HFFc6 (cell line): ENCODE measurements around the gene FMNL2. TPM values are rescaled to one million over a fixed set of nuclear protein-coding genes. Genes with fewer than 3 reads are reported as not detected.

Source experiments
- DNase-seq: peaks from one replicate; pipeline ENCODE4 v3.0.0-alpha.2; 2018
- H3K27ac Mint-ChIP-seq: 2 replicates; pipeline ENCODE4 v1.8.0; 2020; ENCODE audit warnings: mild to moderate bottlenecking, mixed read lengths
- H3K27me3 Mint-ChIP-seq: 2 replicates; pipeline ENCODE4 v1.8.0; 2021; ENCODE audit warnings: mild to moderate bottlenecking, moderate library complexity, mixed read lengths; ENCODE audit not compliant: insufficient read depth
- H3K36me3 Mint-ChIP-seq: 2 replicates; pipeline ENCODE4 v1.8.0; 2021; ENCODE audit warnings: low read depth, mixed read lengths
- H3K4me1 Mint-ChIP-seq: 2 replicates; pipeline ENCODE4 v1.8.0; 2020; ENCODE audit warnings: low read depth, mixed read lengths
- H3K4me3 Mint-ChIP-seq: 2 replicates; pipeline ENCODE4 v1.8.0; 2020; ENCODE audit warnings: mild to moderate bottlenecking, moderate library complexity, mixed read lengths
- H3K9me3 Mint-ChIP-seq: 2 replicates; pipeline ENCODE4 v1.8.0; 2020; ENCODE audit warnings: mild to moderate bottlenecking, mixed read lengths
- CTCF ChIP-seq: fragments of 200-600 bp; sonication (generic); IDR thresholded peaks from 2 replicates; pipeline ENCODE4 v1.5.0; 2021; ENCODE audit warnings: antibody characterized with exemption, mild to moderate bottlenecking
- total RNA-seq, 6 experiments: library from RNA; stranded (reverse); fragmentation: NEBNext Ultra II Directional; extraction: Animal tissue kit (Norgen Biotek cat#: 25700); gene quantifications; 2 replicates in 1 of 6; 3 replicates in 5 of 6; pipeline ENCODE4 v1.2.3, GENCODE V29; 2021

FMNL2 gene
- total RNA-seq, 6 experiments from 2014 or later = 13.7 to 20.9 (median 16.0) TPM

- H3K27me3 Mint-ChIP-seq = no peaks in the 10 kb centered on the region; the same call in 1 of the 2 replicates
- peaks cover 48% of the 10 kb centered on the region for H3K4me1 Mint-ChIP-seq
- no peaks in the 10 kb centered on the region for H3K9me3 Mint-ChIP-seq
- H3K27ac Mint-ChIP-seq = no peak overlapping the region
- TF ChIP-seq CTCF = no peak
- no peak for DNase-seq
- H3K4me3 Mint-ChIP-seq = no peak overlapping the region
- peaks cover 10% of the 10 kb centered on the region; the same call in 1 of the 2 replicates for H3K36me3 Mint-ChIP-seq
Observed at GRCh38 chr2:152339556-152340286, 4.7 kb downstream of the FMNL2 start.

- no peak for DNase-seq
- Mint-ChIP-seq H3K36me3 (peaks cover 10% of the 10 kb centered on the region; the same call in 1 of the 2 replicates), H3K27ac (no peak overlapping the region), H3K9me3 (no peaks in the 10 kb centered on the region), H3K4me1 (peaks cover 44% of the 10 kb centered on the region), H3K4me3 (no peak overlapping the region), H3K27me3 (no peaks in the 10 kb centered on the region)
- TF ChIP-seq CTCF = no peak
Observed at GRCh38 chr2:152342259-152343046, 7.5 kb downstream of the FMNL2 start.

GRCh38 chr2:152343426-152343825, 8.5 kb downstream of the FMNL2 start:
- Mint-ChIP-seq H3K9me3 (no peaks in the 10 kb centered on the region), H3K27ac (no peak overlapping the region), H3K4me1 (peaks cover 41% of the 10 kb centered on the region), H3K27me3 (no peaks in the 10 kb centered on the region), H3K4me3 (no peak overlapping the region), H3K36me3 (peaks cover 10% of the 10 kb centered on the region; the same call in 1 of the 2 replicates)
- TF ChIP-seq CTCF = no peak
- DNase-seq = no peak

GRCh38 chr2:152344579-152345195, 9.7 kb downstream of the FMNL2 start:
- Mint-ChIP-seq H3K9me3 (no peaks in the 10 kb centered on the region), H3K36me3 (peaks cover 10% of the 10 kb centered on the region), H3K27me3 (no peaks in the 10 kb centered on the region), H3K4me1 (peaks cover 31% of the 10 kb centered on the region), H3K27ac (no peak overlapping the region), H3K4me3 (no peak overlapping the region)
- no peak for DNase-seq
- TF ChIP-seq CTCF = no peak

GRCh38 chr2:152347076-152347475, 12.1 kb downstream of the FMNL2 start:
- DNase-seq = peak; percentile 62
- Mint-ChIP-seq H3K4me1 (peaks cover 30% of the 10 kb centered on the region), H3K27ac (no peak overlapping the region)

More at GRCh38 chr2:152347076-152347475, 12.1 kb downstream of the FMNL2 start:
- no peaks in the 10 kb centered on the region for H3K9me3 Mint-ChIP-seq
- H3K27me3 Mint-ChIP-seq = no peaks in the 10 kb centered on the region
- no peak for TF ChIP-seq CTCF
- H3K4me3 Mint-ChIP-seq = no peak overlapping the region
- H3K36me3 Mint-ChIP-seq = peaks cover 17% of the 10 kb centered on the region
